H1 (cell line): ENCODE results near the gene LOC128125822.

Experiments used
- CTCF ChIA-PET: fragments of 300-600 bp; sonication (Branson Sonifier 250); formaldehyde crosslinking; loops from one replicate; lab custom pipeline; 2021; ENCODE audit not compliant: partially characterized antibody; lab: Charles Lee
- POLR2A ChIA-PET: fragments of 300-600 bp; sonication (Branson Sonifier 250); formaldehyde crosslinking; loops from one replicate; lab custom pipeline; 2021; ENCODE audit warnings: inconsistent platforms; ENCODE audit not compliant: partially characterized antibody; lab: Charles Lee
- DNase-seq, 2 experiments: peaks; one replicate each; pipeline versions ENCODE4 v3.0.0 to v3.0.0-alpha.2; 2010 to 2022; ENCODE audit warnings: low spot score in 2 of 2, low read depth in 1 of 2, mixed read lengths in 1 of 2
- FAIRE-seq: peaks from 2 replicates; lab custom pipeline; 2011; peaks lifted over from hg19 to GRCh38; lab: Jason Lieb, UNC
- H2AFZ ChIP-seq: 2 replicates; pipeline ENCODE4 v1.8.1; 2012; ENCODE audit warnings: low read length, inconsistent platforms
- H2AK5ac ChIP-seq: 2 replicates; pipeline ENCODE4 v1.6.1; 2013; ENCODE audit warnings: low read depth, low read length
- H2BK120ac ChIP-seq: replicated peaks from 2 replicates; pipeline ENCODE3; 2013; ENCODE audit warnings: low read depth, low read length, inconsistent platforms
- H2BK12ac ChIP-seq: 2 replicates; pipeline ENCODE4 v1.6.1; 2013; ENCODE audit warnings: low read depth, low read length
- H2BK15ac ChIP-seq: 2 replicates; pipeline ENCODE4 v1.6.1; 2013; ENCODE audit warnings: low read length
- H2BK20ac ChIP-seq: 2 replicates; pipeline ENCODE4 v1.6.1; 2013; ENCODE audit warnings: low read length
- H2BK5ac ChIP-seq: 2 replicates; pipeline ENCODE4 v1.6.1; 2013; ENCODE audit warnings: low read depth, low read length
- H3K14ac ChIP-seq: 2 replicates; pipeline ENCODE4 v1.6.1; 2013; ENCODE audit warnings: inconsistent platforms; ENCODE audit not compliant: insufficient read length
- H3K18ac ChIP-seq: 2 replicates; pipeline ENCODE4 v1.6.1; 2013; ENCODE audit warnings: low read length; ENCODE audit errors: extremely low read depth
- H3K23ac ChIP-seq: 2 replicates; pipeline ENCODE4 v1.6.1; 2013; ENCODE audit warnings: inconsistent platforms; ENCODE audit not compliant: insufficient read length
- H3K23me2 ChIP-seq: 2 replicates; pipeline ENCODE4 v1.6.1; 2013; ENCODE audit warnings: low read depth, low read length
- H3K27ac ChIP-seq: 2 replicates; pipeline ENCODE4 v1.6.1; 2011; ENCODE audit warnings: low read depth, low read length, inconsistent platforms
- H3K27me3 ChIP-seq, 4 experiments: replicated peaks in 1 of 4; 1 replicate in 1 of 4; 2 replicates in 3 of 4; pipeline versions ENCODE4 v1.6.1 to v1.8.1; 2011 to 2013; ENCODE audit warnings: low read length in 3 of 4, mild to moderate bottlenecking in 3 of 4, inconsistent platforms in 2 of 4, mixed read lengths in 2 of 4, moderate library complexity in 1 of 4; ENCODE audit not compliant: control insufficient read depth in 3 of 4, insufficient read depth in 3 of 4; ENCODE audit errors: extremely low read depth in 1 of 4
- H3K36me3 ChIP-seq, 4 experiments: 2 replicates each; pipeline versions ENCODE4 v1.6.1 to v1.8.1; 2011 to 2013; ENCODE audit warnings: mild to moderate bottlenecking in 4 of 4, low read length in 3 of 4, moderate library complexity in 2 of 4, control low read depth in 1 of 4, inconsistent platforms in 1 of 4; ENCODE audit not compliant: insufficient read depth in 4 of 4, control insufficient read depth in 2 of 4
- H3K4ac ChIP-seq: replicated peaks from 2 replicates; pipeline ENCODE3; 2013; ENCODE audit warnings: low read length, low read depth, mixed read lengths, inconsistent platforms; ENCODE audit not compliant: insufficient read length
- H3K4me1 ChIP-seq, 4 experiments: replicated peaks in 1 of 4; 1 replicate in 1 of 4; 2 replicates in 3 of 4; pipeline versions ENCODE4 v1.6.1 to v1.8.1; 2011 to 2013; ENCODE audit warnings: low read length in 3 of 4, inconsistent platforms in 2 of 4, mixed read lengths in 1 of 4; ENCODE audit not compliant: insufficient read depth in 4 of 4, control insufficient read depth in 3 of 4
- H3K4me2 ChIP-seq, 2 experiments: 2 replicates each; pipeline versions ENCODE4 v1.6.1 to v1.8.1; 2011 to 2013; ENCODE audit warnings: low read depth in 2 of 2, low read length in 2 of 2, control low read depth in 1 of 2, inconsistent platforms in 1 of 2, mild to moderate bottlenecking in 1 of 2; ENCODE audit not compliant: insufficient read depth in 1 of 2
- H3K4me3 ChIP-seq, 4 experiments: fragments of 200-600, 300-600 bp in 1 of 4; sonication (generic), shearing (Covaris generic), sonication (Bioruptor Twin) in 1 of 4; 2 replicates each; pipeline versions ENCODE4 v1.5.1 to v1.8.1; 2011 to 2016; ENCODE audit warnings: low read length in 4 of 4, low read depth in 3 of 4, control low read depth in 2 of 4, inconsistent platforms in 2 of 4, mild to moderate bottlenecking in 2 of 4, mixed read lengths in 1 of 4, moderate library complexity in 1 of 4; ENCODE audit not compliant: insufficient read depth in 2 of 4; ENCODE audit errors: extremely low read depth in 1 of 4
- H3K56ac ChIP-seq: replicated peaks from 2 replicates; pipeline ENCODE3; 2013; ENCODE audit warnings: low read depth, mild to moderate bottlenecking, mixed read lengths, low read length, inconsistent platforms; ENCODE audit not compliant: insufficient read length
- H3K79me1 ChIP-seq: 2 replicates; pipeline ENCODE4 v1.6.1; 2013; ENCODE audit warnings: low read depth, low read length, control low read depth
- H3K79me2 ChIP-seq, 2 experiments: 2 replicates each; pipeline versions ENCODE4 v1.6.1 to v1.8.1; 2012 to 2013; ENCODE audit warnings: low read length in 2 of 2, mild to moderate bottlenecking in 2 of 2, inconsistent platforms in 1 of 2; ENCODE audit not compliant: insufficient read depth in 2 of 2, control insufficient read depth in 1 of 2
- H3K9ac ChIP-seq, 4 experiments: replicated peaks in 1 of 4; 1 replicate in 1 of 4; 2 replicates in 3 of 4; pipeline versions ENCODE4 v1.6.1 to v1.8.1; 2011 to 2013; ENCODE audit warnings: low read depth in 3 of 4, low read length in 3 of 4, control low read depth in 2 of 4, mild to moderate bottlenecking in 2 of 4, moderate library complexity in 2 of 4, inconsistent platforms in 1 of 4; ENCODE audit errors: extremely low read depth in 1 of 4
- H3K9me3 ChIP-seq, 2 experiments: 2 replicates each; pipeline versions ENCODE4 v1.6.1 to v1.8.1; 2012 to 2013; ENCODE audit warnings: mild to moderate bottlenecking in 2 of 2, moderate library complexity in 2 of 2, control low read depth in 1 of 2, inconsistent platforms in 1 of 2, low read depth in 1 of 2, low read length in 1 of 2, mixed read lengths in 1 of 2; ENCODE audit not compliant: insufficient read depth in 2 of 2
- H4K20me1 ChIP-seq, 2 experiments: replicated peaks in 1 of 2; 2 replicates each; pipeline versions ENCODE3 to v1.8.1; 2011 to 2013; ENCODE audit warnings: inconsistent platforms in 2 of 2, low read length in 2 of 2, mild to moderate bottlenecking in 1 of 2; ENCODE audit not compliant: insufficient read depth in 2 of 2, control insufficient read depth in 1 of 2
- H4K5ac ChIP-seq: 2 replicates; pipeline ENCODE4 v1.6.1; 2013; ENCODE audit warnings: low read length, low read depth, mixed read lengths, inconsistent platforms; ENCODE audit not compliant: insufficient read length
- H4K8ac ChIP-seq: 2 replicates; pipeline ENCODE4 v1.8.0; 2013; ENCODE audit warnings: mild to moderate bottlenecking, moderate library complexity, low read length, inconsistent platforms; ENCODE audit not compliant: insufficient read depth; ENCODE audit errors: extremely low read depth
- H4K91ac ChIP-seq: replicated peaks from 2 replicates; pipeline ENCODE3; 2013; ENCODE audit warnings: low read length, mixed read lengths, inconsistent platforms; ENCODE audit not compliant: insufficient read length
- BACH1 ChIP-seq: IDR thresholded peaks from 2 replicates; pipeline ENCODE4 v1.6.1; 2012; ENCODE audit warnings: low read length, improper control_type of control experiment
- CBX5 ChIP-seq: fragments of 300-800, 300-1000 bp; sonication (generic); IDR thresholded peaks from 2 replicates; pipeline ENCODE4 v1.7.1; 2016; ENCODE audit warnings: antibody characterized with exemption, low read length, low read depth
- CEBPB ChIP-seq: IDR thresholded peaks from 2 replicates; pipeline ENCODE4 v1.6.1; 2012; ENCODE audit warnings: low read depth, low read length
- CHD1 ChIP-seq: IDR thresholded peaks from 2 replicates; pipeline ENCODE4 v1.6.1; 2012; ENCODE audit warnings: low read depth, low read length, improper control_type of control experiment
- JUND ChIP-seq: IDR thresholded peaks from 2 replicates; pipeline ENCODE4 v1.6.1; 2011; ENCODE audit warnings: mild to moderate bottlenecking, improper control_type of control experiment, low read length
- KDM4A ChIP-seq: IDR thresholded peaks from one replicate; pipeline ENCODE4 v1.7.1; 2012; ENCODE audit warnings: low read depth, mild to moderate bottlenecking, moderate library complexity, low read length, inconsistent platforms; ENCODE audit not compliant: severe bottlenecking
- POLR2AphosphoS5 ChIP-seq: IDR thresholded peaks from 2 replicates; pipeline ENCODE4 v1.6.1; 2011; ENCODE audit warnings: low read depth, low read length
- RAD21 ChIP-seq, 2 experiments: IDR thresholded peaks in 1 of 2; conservative IDR thresholded peaks in 1 of 2; 2 replicates each; pipeline ENCODE4 v1.6.1; 2011; ENCODE audit warnings: low read depth in 2 of 2, low read length in 2 of 2, improper control_type of control experiment in 1 of 2, inconsistent platforms in 1 of 2, mild to moderate bottlenecking in 1 of 2, moderate library complexity in 1 of 2
- SAP30 ChIP-seq: fragments of 300-600 bp; sonication (generic); IDR thresholded peaks from 2 replicates; pipeline ENCODE4 v1.7.1; 2012; ENCODE audit warnings: low read length, moderate library complexity, mild to moderate bottlenecking, inconsistent platforms; ENCODE audit not compliant: insufficient read depth, insufficient replicate concordance
- SRF ChIP-seq: IDR thresholded peaks from 2 replicates; pipeline ENCODE4 v1.6.1; 2011; ENCODE audit warnings: mild to moderate bottlenecking, low read depth, low read length, moderate library complexity
- TAF1 ChIP-seq: IDR thresholded peaks from 2 replicates; pipeline ENCODE4 v1.6.1; 2011; ENCODE audit warnings: mild to moderate bottlenecking, low read depth, low read length
- WGBS, 2 experiments: shearing (Covaris generic) in 1 of 2; methylation state at CpG; one replicate each; pipeline versions ENCODE4 v1.1.6 to v1.1.7; 2013 to 2015; ENCODE audit warnings: low lambda C conversion rate in 2 of 2, mixed read lengths in 2 of 2, inconsistent platforms in 1 of 2, low coverage in 1 of 2, missing lambda C conversion rate in 1 of 2; ENCODE audit not compliant: insufficient replicate concordance in 2 of 2, insufficient coverage in 1 of 2, insufficient read length in 1 of 2; ENCODE audit errors: extremely low coverage in 1 of 2, missing lambda C conversion rate in 1 of 2; 5-methylcytosine and 5-hydroxymethylcytosine counted together
- TF ChIP-seq, protein P1 (sequence below): IDR thresholded peaks from 2 replicates; pipeline ENCODE4 v1.6.1; 2012; ENCODE audit warnings: inconsistent platforms
- TF ChIP-seq, protein P2 (sequence below): IDR thresholded peaks from 2 replicates; pipeline ENCODE4 v1.6.1; 2012; ENCODE audit warnings: inconsistent platforms

LOC128125822 gene

DNA sequence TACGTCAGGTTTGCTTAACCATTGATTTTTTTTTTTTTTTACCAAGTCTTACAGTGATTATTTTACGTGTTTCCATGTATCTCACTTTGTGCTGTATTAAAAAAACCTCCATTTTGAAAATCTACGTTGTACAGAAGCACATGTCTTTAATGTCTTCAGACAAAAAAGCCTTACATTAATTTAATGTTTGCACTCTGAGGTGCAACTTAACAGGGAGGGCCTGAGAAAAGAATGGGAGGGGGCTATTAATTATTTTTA, 8.4 kb downstream of the LOC128125822 start:
- H3K9me3 ChIP-seq: no peaks in the 10 kb centered on the region
- no peak overlapping the region for H2BK15ac ChIP-seq
- no peak overlapping the region for H3K27ac ChIP-seq
- H2BK12ac ChIP-seq: no peak overlapping the region
- H3K4me2 ChIP-seq: no peak overlapping the region
- TF ChIP-seq POLR2AphosphoS5 (no peak), RAD21 (IDR thresholded peaks at IDR 0.05 in 1 of 2, conservative IDR thresholded peaks at IDR 0.05 in 1 of 2; ENCODE audit: low read depth in 2 of 2, low read length in 2 of 2) (no peak), TAF1 (no peak), BACH1 (no peak), CEBPB (no peak), SRF (no peak), KDM4A (no peak), SAP30 (no peak), JUND (no peak), CBX5 (no peak), CHD1 (no peak)
- TF ChIP-seq, protein P1, sequence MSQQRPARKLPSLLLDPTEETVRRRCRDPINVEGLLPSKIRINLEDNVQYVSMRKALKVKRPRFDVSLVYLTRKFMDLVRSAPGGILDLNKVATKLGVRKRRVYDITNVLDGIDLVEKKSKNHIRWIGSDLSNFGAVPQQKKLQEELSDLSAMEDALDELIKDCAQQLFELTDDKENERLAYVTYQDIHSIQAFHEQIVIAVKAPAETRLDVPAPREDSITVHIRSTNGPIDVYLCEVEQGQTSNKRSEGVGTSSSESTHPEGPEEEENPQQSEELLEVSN: no peak
- TF ChIP-seq, protein P2, sequence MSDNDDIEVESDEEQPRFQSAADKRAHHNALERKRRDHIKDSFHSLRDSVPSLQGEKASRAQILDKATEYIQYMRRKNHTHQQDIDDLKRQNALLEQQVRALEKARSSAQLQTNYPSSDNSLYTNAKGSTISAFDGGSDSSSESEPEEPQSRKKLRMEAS: no peak
- peaks cover 0 to 30% of the 10 kb centered on the region in 2 experiments; a peak in 3 of 4 replicates for H3K79me2 ChIP-seq
- H2BK20ac ChIP-seq: no peak overlapping the region
- H3K56ac ChIP-seq: no peak overlapping the region
- H3K79me1 ChIP-seq: no peaks in the 10 kb centered on the region
- no peak for FAIRE-seq
- no peak for DNase-seq
- no peaks in the 10 kb centered on the region for H3K23me2 ChIP-seq
- H3K9ac ChIP-seq: no peak overlapping the region
- peaks cover 16 to 69% (median 49%) of the 10 kb centered on the region in 4 experiments; a peak in 7 of 8 replicates for H3K36me3 ChIP-seq
- no peaks in the 10 kb centered on the region for H3K4me1 ChIP-seq
- no peak overlapping the region for H3K4ac ChIP-seq
- ChIA-PET POLR2A (no interaction called here), CTCF (interaction anchor here (1.1 to 1.3 kb wide), 2 partner anchors 16 to 18 kb away, joined by 3 to 4 read pairs; no protein-coding TSS in a partner anchor)
- WGBS, 2 experiments: 91% methylated on average over 3 of the region's 3 CpGs; no CpG with 5 or more reads in 1 of the 2 experiments
- H4K91ac ChIP-seq: no peak overlapping the region
- H4K5ac ChIP-seq: no peak overlapping the region
- no peak overlapping the region for H2BK5ac ChIP-seq
- no peak overlapping the region for H2AK5ac ChIP-seq
- peaks cover 2% of the 10 kb centered on the region in 2 experiments for H4K20me1 ChIP-seq
- H2AFZ ChIP-seq: no peak overlapping the region
- H3K23ac ChIP-seq: no peak overlapping the region
- H3K27me3 ChIP-seq: no peaks in the 10 kb centered on the region
- no peak overlapping the region for H3K14ac ChIP-seq
- H3K18ac ChIP-seq: no peak overlapping the region
- H4K8ac ChIP-seq: no peak overlapping the region
- H2BK120ac ChIP-seq: no peak overlapping the region
- H3K4me3 ChIP-seq: no peak overlapping the region
